Activated CD4-positive, alpha-beta T cell treated with anti-CD3 and anti-CD28 coated beads, Interleukin-2, amount 10 ng/mL, durations not matched to agents 7 days and 5 days (primary cell): ENCODE measurements around the gene SLITRK1. TPM values are rescaled to one million over a fixed set of nuclear protein-coding genes. Genes with fewer than 3 reads are reported as not detected.

Experiments used
- CTCF ChIA-PET: fragments of 350-600 bp; sonication (Branson Sonifier 250); formaldehyde crosslinking; loops from one replicate; lab custom pipeline; 2021; ENCODE audit warnings: antibody characterized with exemption; lab: Charles Lee
- POLR2A ChIA-PET: fragments of 350-600 bp; sonication (Branson Sonifier 250); formaldehyde crosslinking; loops from one replicate; lab custom pipeline; 2021; ENCODE audit warnings: antibody characterized with exemption; lab: Charles Lee
- DNase-seq: peaks from one replicate; pipeline ENCODE4 v3.0.0-alpha.2; 2020
- H3K27ac Mint-ChIP-seq: one replicate; pipeline ENCODE4 v1.8.0; 2021; ENCODE audit warnings: mild to moderate bottlenecking, moderate library complexity, mixed read lengths
- H3K27me3 Mint-ChIP-seq: one replicate; pipeline ENCODE4 v1.8.0; 2021; ENCODE audit warnings: mixed read lengths
- H3K36me3 Mint-ChIP-seq: one replicate; pipeline ENCODE4 v1.8.0; 2021; ENCODE audit warnings: low read depth, mixed read lengths
- H3K4me1 Mint-ChIP-seq: one replicate; pipeline ENCODE4 v1.8.0; 2021; ENCODE audit warnings: mixed read lengths
- H3K4me3 Mint-ChIP-seq: one replicate; pipeline ENCODE4 v1.8.0; 2021; ENCODE audit warnings: mild to moderate bottlenecking, moderate library complexity, mixed read lengths
- H3K9me3 Mint-ChIP-seq: one replicate; pipeline ENCODE4 v1.8.0; 2021; ENCODE audit warnings: mixed read lengths
- total RNA-seq, 2 experiments: library from RNA; stranded (reverse); gene quantifications; one replicate each; pipeline ENCODE4 v1.2.3, GENCODE V29; 2021

SLITRK1 gene
- total RNA-seq, 2 experiments from 2014 or later = not detected

DNA sequence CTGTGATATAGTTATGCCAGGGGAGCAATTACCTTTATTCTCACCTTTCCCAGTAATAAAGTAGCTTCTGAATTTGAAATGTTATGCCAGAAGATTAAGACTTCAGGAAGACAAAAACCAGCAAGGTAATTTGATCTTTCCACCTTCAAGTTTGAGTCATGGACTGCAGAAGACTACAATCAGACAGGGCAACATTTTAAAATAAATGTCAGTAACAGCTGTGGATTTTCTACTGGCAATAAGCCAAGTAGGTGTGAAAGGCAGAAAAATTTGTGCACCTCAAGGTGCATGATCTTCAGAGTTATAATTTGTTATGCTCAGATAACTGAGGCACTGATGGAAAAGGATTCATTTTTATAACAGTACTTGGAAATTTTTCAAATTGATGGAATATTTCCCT, 54.9 kb downstream of the SLITRK1 start:
- CTCF ChIA-PET = no interaction called here
- H3K36me3 Mint-ChIP-seq = no peaks in the 10 kb centered on the region
- DNase-seq = no peak
- H3K27ac Mint-ChIP-seq = no peak overlapping the region
- H3K9me3 Mint-ChIP-seq = peaks cover 2% of the 10 kb centered on the region
- POLR2A ChIA-PET = no interaction called here
- H3K27me3 Mint-ChIP-seq = no peaks in the 10 kb centered on the region
- no peaks in the 10 kb centered on the region for H3K4me1 Mint-ChIP-seq
- no peak overlapping the region for H3K4me3 Mint-ChIP-seq
